MM.1S (cell line): ENCODE data around the gene RRP1.

Source experiments
- DNase-seq: peaks from one replicate; pipeline ENCODE4 v3.0.0-alpha.2; 2015
- H2AFZ ChIP-seq: fragments of 300-600 bp; sonication (generic); 2 replicates; pipeline ENCODE4 v1.6.0; 2016; ENCODE audit warnings: antibody characterized with exemption, low read length
- H3F3A ChIP-seq: fragments of 300-600 bp; sonication (generic); 2 replicates; pipeline ENCODE4 v1.6.1; 2016; ENCODE audit warnings: mild to moderate bottlenecking, antibody characterized with exemption, low read length, moderate library complexity, mixed read lengths; ENCODE audit not compliant: insufficient read depth
- H3K27ac ChIP-seq: fragments of 300-600 bp; sonication (generic); 2 replicates; pipeline ENCODE4 v1.5.1; 2016; ENCODE audit warnings: mild to moderate bottlenecking, low read length
- H3K27me3 ChIP-seq: fragments of 300-600 bp; sonication (generic); replicated peaks from 2 replicates; pipeline ENCODE4 v1.6.0; 2016; ENCODE audit warnings: low read length; ENCODE audit not compliant: insufficient read depth
- H3K36me3 ChIP-seq: fragments of 300-600 bp; sonication (generic); replicated peaks from 2 replicates; pipeline ENCODE4 v1.6.1; 2016; ENCODE audit warnings: mild to moderate bottlenecking, low read length, mixed read lengths; ENCODE audit not compliant: insufficient read depth
- H3K4me1 ChIP-seq: fragments of 300-600 bp; sonication (generic); 2 replicates; pipeline ENCODE4 v1.6.1; 2016; ENCODE audit warnings: low read length, mixed read lengths
- H3K4me2 ChIP-seq: fragments of 300-600 bp; sonication (generic); 2 replicates; pipeline ENCODE4 v1.6.0; 2016; ENCODE audit warnings: low read depth, low read length
- H3K4me3 ChIP-seq: fragments of 300-600 bp; sonication (generic); 2 replicates; pipeline ENCODE4 v1.5.1; 2016; ENCODE audit warnings: low read length, mixed read lengths
- H3K79me2 ChIP-seq: fragments of 300-600 bp; sonication (generic); 2 replicates; pipeline ENCODE4 v1.6.1; 2016; ENCODE audit warnings: mixed run types, low read length, mixed read lengths
- H3K9ac ChIP-seq: fragments of 300-600 bp; sonication (generic); 2 replicates; pipeline ENCODE4 v1.6.1; 2016; ENCODE audit warnings: low read length, mixed read lengths
- H3K9me2 ChIP-seq: fragments of 300-600 bp; sonication (generic); replicated peaks from 2 replicates; pipeline ENCODE4 v1.6.1; 2016; ENCODE audit warnings: mild to moderate bottlenecking, low read length, mixed read lengths; ENCODE audit not compliant: insufficient read depth
- H3K9me3 ChIP-seq: fragments of 300-600 bp; sonication (generic); replicated peaks from 2 replicates; pipeline ENCODE4 v1.6.1; 2016; ENCODE audit warnings: mild to moderate bottlenecking, low read length, mixed read lengths; ENCODE audit not compliant: insufficient read depth
- H4K20me1 ChIP-seq: fragments of 300-600 bp; sonication (generic); 2 replicates; pipeline ENCODE4 v1.6.1; 2016; ENCODE audit warnings: mild to moderate bottlenecking, low read length, moderate library complexity, mixed read lengths; ENCODE audit not compliant: insufficient read depth
- EZH2 ChIP-seq: fragments of 300-600 bp; sonication (generic); optimal IDR thresholded peaks from 2 replicates; pipeline ENCODE3; 2017; ENCODE audit warnings: low read depth, mild to moderate bottlenecking, antibody characterized with exemption, low read length, mixed read lengths
- EZH2phosphoT487 ChIP-seq: fragments of 300-600 bp; sonication (generic); IDR thresholded peaks from 2 replicates; pipeline ENCODE4 v1.6.1; 2018; ENCODE audit warnings: antibody characterized with exemption, low read length
- TF ChIP-seq, protein P1 (sequence below): fragments of 300-600 bp; sonication (generic); IDR thresholded peaks from 2 replicates; pipeline ENCODE4 v1.5.1; 2016; ENCODE audit warnings: antibody characterized with exemption, low read length, mixed read lengths

RRP1 gene

GRCh38 chr21:43797415-43797814 lies 8.0 kb downstream of the RRP1 start:
- no peak overlapping the region for H3K4me2 ChIP-seq
- H3K9ac ChIP-seq = no peak overlapping the region
- H3K9me2 ChIP-seq = no peaks in the 10 kb centered on the region
- no peak overlapping the region for H2AFZ ChIP-seq
- no peaks in the 10 kb centered on the region for H3K4me1 ChIP-seq
- no peak overlapping the region for H3K27ac ChIP-seq
- DNase-seq = no peak
- no peaks in the 10 kb centered on the region for H3K9me3 ChIP-seq
- no peaks in the 10 kb centered on the region for H3F3A ChIP-seq
- peaks cover 93% of the 10 kb centered on the region for H3K79me2 ChIP-seq
- H3K27me3 ChIP-seq = no peaks in the 10 kb centered on the region
- H4K20me1 ChIP-seq = no peaks in the 10 kb centered on the region; the same call in 1 of the 2 replicates
- H3K36me3 ChIP-seq = peaks cover 57% of the 10 kb centered on the region
- TF ChIP-seq EZH2phosphoT487 = no peak
- TF ChIP-seq, protein P1, sequence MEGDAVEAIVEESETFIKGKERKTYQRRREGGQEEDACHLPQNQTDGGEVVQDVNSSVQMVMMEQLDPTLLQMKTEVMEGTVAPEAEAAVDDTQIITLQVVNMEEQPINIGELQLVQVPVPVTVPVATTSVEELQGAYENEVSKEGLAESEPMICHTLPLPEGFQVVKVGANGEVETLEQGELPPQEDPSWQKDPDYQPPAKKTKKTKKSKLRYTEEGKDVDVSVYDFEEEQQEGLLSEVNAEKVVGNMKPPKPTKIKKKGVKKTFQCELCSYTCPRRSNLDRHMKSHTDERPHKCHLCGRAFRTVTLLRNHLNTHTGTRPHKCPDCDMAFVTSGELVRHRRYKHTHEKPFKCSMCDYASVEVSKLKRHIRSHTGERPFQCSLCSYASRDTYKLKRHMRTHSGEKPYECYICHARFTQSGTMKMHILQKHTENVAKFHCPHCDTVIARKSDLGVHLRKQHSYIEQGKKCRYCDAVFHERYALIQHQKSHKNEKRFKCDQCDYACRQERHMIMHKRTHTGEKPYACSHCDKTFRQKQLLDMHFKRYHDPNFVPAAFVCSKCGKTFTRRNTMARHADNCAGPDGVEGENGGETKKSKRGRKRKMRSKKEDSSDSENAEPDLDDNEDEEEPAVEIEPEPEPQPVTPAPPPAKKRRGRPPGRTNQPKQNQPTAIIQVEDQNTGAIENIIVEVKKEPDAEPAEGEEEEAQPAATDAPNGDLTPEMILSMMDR = no peak
- no peak for TF ChIP-seq EZH2
- no peak overlapping the region for H3K4me3 ChIP-seq

- no peak overlapping the region for H3K9ac ChIP-seq
- H4K20me1 ChIP-seq = no peaks in the 10 kb centered on the region; the same call in 1 of the 2 replicates
- no peaks in the 10 kb centered on the region for H3K27me3 ChIP-seq
- H3F3A ChIP-seq = no peaks in the 10 kb centered on the region
- H3K4me3 ChIP-seq = no peak overlapping the region
- peaks cover 90% of the 10 kb centered on the region for H3K79me2 ChIP-seq
- H3K9me2 ChIP-seq = no peaks in the 10 kb centered on the region
- H3K4me2 ChIP-seq = no peak overlapping the region
- no peak overlapping the region for H2AFZ ChIP-seq
- TF ChIP-seq EZH2phosphoT487 = no peak
- TF ChIP-seq, protein P1 = no peak
- no peak for TF ChIP-seq EZH2
- DNase-seq = no peak
- no peak overlapping the region for H3K27ac ChIP-seq
- H3K4me1 ChIP-seq = no peaks in the 10 kb centered on the region
- H3K36me3 ChIP-seq = peaks cover 50% of the 10 kb centered on the region
- no peaks in the 10 kb centered on the region for H3K9me3 ChIP-seq
These were observed 8.7 kb downstream of the RRP1 start for GRCh38 chr21:43797925-43798715.

DNA sequence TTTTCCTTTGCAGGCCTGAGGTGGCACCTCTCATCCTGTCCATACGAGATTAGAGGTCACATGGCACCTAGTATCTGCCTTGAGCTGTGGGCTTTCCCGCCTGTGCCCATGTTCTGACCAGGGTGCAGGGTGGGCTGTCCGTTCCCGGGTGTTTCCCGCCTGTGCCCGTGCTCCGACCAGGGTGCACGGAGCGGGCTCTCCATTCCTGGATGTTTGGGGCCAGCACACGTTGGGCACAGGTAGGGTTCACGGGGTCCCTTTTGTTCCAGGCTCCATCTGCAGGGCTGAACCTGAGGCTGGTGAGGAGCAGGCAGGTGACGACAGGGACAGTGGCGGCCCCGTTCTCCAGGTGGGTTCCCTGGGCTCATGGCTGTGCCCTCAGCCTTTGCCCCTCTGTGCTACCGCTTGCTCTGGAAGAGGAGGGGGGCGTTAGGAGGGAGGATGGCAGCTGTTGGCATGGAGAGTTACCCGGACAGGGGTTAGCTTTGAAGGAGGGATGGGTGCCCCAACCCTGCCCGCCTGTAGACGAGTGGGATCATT lies 10.0 kb downstream of the RRP1 start:
- peaks cover 84% of the 10 kb centered on the region for H3K79me2 ChIP-seq
- no peak overlapping the region for H3K27ac ChIP-seq
- H3K9ac ChIP-seq = no peak overlapping the region
- H3K4me2 ChIP-seq = no peak overlapping the region
- TF ChIP-seq, protein P1 = no peak
- no peaks in the 10 kb centered on the region for H3K4me1 ChIP-seq
- no peak overlapping the region for H3K4me3 ChIP-seq
- H3K9me3 ChIP-seq = no peaks in the 10 kb centered on the region
- H4K20me1 ChIP-seq = no peaks in the 10 kb centered on the region; the same call in 1 of the 2 replicates
- no peaks in the 10 kb centered on the region for H3K27me3 ChIP-seq
- H3K36me3 ChIP-seq = peaks cover 46% of the 10 kb centered on the region
- no peak for DNase-seq
- H3F3A ChIP-seq = no peaks in the 10 kb centered on the region
- H3K9me2 ChIP-seq = no peaks in the 10 kb centered on the region
- H2AFZ ChIP-seq = no peak overlapping the region
